ENCODE measurements around the gene RFC4.

RFC4 gene

GRCh38 chr3:186742618-186743380, 63.5 kb downstream of the RFC4 start:
- DNase-seq: no peak
